GM12872 (cell line): ENCODE results near the gene ARHGAP24.

Experiments used
- TF ChIP-seq, protein P1 (sequence below): IDR thresholded peaks from 3 replicates; pipeline ENCODE4 v1.5.1; 2011; ENCODE audit warnings: low read depth, mild to moderate bottlenecking, low read length, moderate library complexity; ENCODE audit not compliant: insufficient read depth

Gene ARHGAP24

DNA sequence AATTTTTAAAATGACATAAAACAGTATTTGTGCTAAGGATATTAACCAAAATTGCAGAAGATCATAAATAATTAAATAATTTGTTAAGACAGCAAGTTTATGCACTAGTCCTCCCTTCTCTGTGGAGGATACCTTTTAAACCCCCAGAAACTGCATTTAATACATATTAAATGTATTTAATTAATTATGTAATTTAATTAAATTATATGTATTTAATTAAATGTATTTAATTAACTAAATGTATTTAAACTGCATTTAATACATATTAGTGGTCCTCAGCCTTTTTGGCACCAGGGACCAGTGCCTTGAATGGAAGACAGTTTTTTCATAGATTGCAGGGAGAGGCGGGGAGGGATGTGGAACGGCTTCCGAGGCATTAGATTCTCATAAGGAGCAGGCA, 404.6 kb downstream of the ARHGAP24 start:
- TF ChIP-seq, protein P1, sequence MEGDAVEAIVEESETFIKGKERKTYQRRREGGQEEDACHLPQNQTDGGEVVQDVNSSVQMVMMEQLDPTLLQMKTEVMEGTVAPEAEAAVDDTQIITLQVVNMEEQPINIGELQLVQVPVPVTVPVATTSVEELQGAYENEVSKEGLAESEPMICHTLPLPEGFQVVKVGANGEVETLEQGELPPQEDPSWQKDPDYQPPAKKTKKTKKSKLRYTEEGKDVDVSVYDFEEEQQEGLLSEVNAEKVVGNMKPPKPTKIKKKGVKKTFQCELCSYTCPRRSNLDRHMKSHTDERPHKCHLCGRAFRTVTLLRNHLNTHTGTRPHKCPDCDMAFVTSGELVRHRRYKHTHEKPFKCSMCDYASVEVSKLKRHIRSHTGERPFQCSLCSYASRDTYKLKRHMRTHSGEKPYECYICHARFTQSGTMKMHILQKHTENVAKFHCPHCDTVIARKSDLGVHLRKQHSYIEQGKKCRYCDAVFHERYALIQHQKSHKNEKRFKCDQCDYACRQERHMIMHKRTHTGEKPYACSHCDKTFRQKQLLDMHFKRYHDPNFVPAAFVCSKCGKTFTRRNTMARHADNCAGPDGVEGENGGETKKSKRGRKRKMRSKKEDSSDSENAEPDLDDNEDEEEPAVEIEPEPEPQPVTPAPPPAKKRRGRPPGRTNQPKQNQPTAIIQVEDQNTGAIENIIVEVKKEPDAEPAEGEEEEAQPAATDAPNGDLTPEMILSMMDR: no peak

DNA sequence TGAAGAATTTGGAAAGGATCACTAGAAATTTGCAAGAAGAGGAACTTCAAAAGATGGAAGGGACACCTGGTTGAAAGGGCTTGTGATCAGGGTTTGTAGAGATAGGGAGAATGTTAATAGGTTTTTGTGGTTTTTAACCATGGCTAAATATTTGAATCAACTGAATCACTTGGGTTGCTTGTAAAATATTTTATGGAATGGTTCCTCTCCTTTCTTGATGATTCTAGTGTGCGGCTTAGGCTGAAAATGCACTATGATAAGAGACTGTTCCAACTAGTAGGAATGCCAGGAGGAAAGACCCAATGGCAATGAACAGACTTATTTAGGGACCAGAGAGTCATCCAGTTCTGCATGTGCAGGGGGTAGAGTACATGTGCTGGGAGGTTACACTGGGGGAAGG, 408.2 kb downstream of the ARHGAP24 start:
- TF ChIP-seq, protein P1: no peak

DNA sequence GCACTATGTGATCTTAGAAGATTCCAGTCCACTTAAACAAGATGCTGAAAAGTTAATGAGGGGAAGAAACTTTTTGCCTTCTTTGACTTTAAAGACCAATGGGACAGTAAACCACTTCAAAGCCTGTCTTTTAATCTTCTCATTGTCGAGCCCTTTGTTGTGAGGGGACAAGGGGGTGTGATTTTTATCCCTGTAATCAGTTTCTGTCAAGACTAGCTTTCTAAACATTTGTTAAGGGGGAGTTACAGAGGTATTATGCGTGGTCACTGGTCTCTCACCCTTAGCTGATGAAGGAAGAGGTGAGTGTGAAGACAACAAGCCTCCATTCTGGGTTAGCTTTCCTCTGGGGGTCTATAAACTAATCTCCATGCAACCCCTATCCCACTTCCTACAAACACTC, 409.3 kb downstream of the ARHGAP24 start:
- TF ChIP-seq, protein P1: no peak

DNA sequence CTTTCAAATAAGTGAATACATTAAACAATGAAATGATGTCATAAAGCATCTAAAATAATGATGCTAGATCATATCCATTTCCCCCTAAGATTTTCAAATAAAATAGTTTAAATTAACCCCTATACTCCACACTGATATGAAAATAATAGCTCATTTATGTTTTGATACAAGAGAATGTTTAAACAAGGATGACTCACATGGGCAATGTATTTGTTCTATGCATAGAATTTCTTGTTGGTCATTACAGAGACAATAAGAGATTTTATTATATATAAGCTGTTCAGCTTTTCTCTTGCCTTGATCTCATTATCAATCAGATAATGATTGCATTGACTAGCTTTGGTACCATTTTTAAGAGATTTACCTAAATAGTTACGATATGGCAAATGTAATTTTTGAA, 411.7 kb downstream of the ARHGAP24 start:
- TF ChIP-seq, protein P1: no peak

DNA sequence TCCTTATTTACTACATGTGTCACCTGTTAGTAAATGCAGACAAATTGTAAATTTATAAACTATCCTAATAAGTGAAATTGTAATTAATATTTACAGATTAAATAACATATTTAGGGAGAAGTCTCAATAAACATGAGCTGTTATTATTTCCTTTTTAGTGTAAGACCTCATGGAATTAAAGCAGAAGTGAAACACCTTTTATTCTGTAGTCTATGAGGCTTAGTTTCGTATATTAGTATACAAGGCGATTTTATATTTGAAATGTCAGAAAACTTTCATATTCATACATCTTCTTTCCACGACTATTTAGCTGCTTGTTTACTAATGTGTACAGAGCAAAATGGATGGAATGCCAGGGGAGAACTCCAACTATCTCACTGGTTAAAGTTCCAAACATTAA, 414.4 kb downstream of the ARHGAP24 start:
- TF ChIP-seq, protein P1: no peak

DNA sequence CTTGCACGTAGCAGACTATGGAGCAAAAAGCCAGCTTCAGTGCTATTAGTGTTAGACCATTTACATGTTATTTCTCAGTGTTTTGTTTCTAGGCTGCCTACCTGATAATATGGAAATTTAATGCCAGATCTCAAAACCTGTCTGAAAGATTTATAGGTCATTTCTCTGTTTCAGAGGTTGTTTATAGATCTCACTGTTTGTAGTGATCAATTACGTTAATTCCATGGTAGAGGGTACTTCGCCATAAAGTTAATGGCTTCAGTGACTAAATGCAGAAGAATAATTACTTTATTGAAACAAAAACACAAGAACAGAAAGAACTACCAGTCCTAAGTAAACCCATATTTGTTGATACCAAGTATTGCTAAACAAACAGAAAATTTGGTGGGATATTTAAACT, 420.8 kb downstream of the ARHGAP24 start:
- TF ChIP-seq, protein P1: no peak

DNA sequence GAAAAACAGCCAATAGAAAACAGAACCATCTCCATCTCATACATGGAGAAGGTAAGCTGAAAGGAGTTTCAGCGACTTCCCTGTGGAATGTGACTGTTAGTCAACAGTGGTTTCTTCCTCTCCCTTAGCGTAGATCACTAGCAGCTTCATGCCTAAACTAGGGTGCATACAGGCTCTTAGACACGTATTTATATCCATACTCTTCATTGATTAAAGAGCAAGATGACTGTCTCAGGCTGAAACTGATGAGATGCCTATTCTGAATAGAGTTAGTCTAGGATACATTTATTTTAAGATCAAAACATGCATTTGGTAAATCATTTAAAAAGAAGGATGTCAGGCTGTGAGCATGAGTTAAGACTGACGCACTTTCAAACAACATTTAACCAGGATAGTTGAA, 423.3 kb downstream of the ARHGAP24 start:
- TF ChIP-seq, protein P1: no peak

DNA sequence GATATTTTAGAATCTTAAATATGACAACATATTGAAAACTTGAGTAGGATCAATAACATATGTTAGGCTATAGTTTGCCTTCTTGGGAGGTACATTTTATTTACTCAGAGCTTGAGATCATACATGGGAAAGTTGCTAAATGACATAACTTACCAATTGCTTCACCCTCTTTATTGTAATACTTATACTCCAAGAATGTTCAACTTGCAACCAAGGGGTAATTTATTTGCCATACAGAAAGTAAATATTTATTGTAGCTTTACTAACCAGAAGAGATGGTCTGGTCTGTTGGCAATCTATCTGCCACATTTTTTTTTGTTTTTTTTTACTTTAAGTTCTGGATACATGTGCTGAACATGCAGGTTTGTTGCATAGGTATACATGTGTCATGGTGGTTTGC, 426.6 kb downstream of the ARHGAP24 start:
- TF ChIP-seq, protein P1: no peak
